Tongue (tissue), 2 donors: ENCODE results near the gene ERF. TPM values are rescaled to one million over a fixed set of nuclear protein-coding genes. Genes with fewer than 3 reads are reported as not detected.
A peak's percentile ranks its signal among the peaks of the same experiment; 100 is the strongest.

Source experiments
- DNase-seq: peaks from one replicate; pipeline ENCODE4 v3.0.0-alpha.2; 2015
- total RNA-seq: library from RNA; depleted of rRNA; stranded (reverse); fragments of >200 nt; gene quantifications from one replicate; pipeline ENCODE4 v1.2.3, GENCODE V29; 2014

ERF gene
- total RNA-seq, 1 donor from 2014 or later, result 31.1 TPM

GRCh38 chr19:42239544-42240220 is 15.2 kb downstream of the ERF start:
- DNase-seq, result no peak

GRCh38 chr19:42235181-42235580 is 19.7 kb downstream of the ERF start:
- DNase-seq, result no peak

GRCh38 chr19:42234364-42234763 is 20.6 kb downstream of the ERF start:
- no peak for DNase-seq

DNA sequence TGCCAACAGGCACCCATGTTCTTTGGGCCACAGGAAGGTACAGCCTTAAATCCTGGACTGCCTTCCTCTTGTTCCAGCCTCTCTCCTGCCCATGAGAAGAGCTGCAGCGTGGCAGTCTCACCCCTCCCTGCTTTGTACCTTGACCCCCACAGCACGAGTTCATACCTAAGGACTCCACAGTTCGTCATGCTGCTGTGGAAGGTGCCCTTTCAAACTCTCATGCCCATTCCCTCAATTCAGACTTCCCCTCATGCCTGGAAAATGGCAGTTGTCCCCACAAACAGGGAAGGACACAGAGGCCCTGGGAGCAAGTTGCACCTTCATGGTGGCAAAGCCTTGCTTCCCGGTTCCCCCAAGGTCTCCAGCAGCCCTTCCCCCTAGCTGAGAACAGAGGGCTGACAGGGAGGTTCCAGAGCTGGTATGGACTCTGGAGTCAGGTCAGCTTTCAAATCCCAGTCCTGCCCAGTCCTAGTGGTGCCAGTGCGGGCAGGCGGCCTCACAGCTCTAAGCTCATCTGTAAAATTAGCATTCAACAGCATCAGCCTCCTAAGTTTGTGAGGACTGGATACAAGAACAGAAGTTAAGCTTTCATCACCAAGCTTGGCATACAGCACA is 21.1 kb downstream of the ERF start:
- DNase-seq, result no peak

GRCh38 chr19:42233106-42233505 is 21.8 kb downstream of the ERF start:
- DNase-seq, result no peak

- DNase-seq, result no peak
Observed at GRCh38 chr19:42232435-42232834, 22.5 kb downstream of the ERF start.

DNA sequence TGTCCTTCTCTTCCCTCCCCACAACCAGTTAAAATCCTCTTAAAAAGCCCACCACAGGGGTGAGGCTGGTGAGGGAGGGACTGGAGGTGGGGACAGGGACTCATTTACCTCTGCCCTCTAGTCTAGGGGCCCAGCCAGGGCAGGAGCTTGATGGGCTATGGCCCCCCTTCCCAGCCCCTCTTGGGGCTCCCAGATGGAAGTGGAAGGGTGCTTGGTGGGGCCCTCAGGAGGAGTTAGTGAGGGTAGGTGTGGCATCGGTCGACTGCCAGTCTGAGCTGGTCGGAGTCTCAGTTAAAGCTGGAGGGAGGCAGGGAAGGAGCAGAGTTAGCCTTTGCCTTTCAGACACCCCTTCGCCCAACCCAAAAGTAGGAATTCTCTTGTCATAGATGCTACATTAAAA is 24.4 kb downstream of the ERF start:
- DNase-seq, result no peak

DNA sequence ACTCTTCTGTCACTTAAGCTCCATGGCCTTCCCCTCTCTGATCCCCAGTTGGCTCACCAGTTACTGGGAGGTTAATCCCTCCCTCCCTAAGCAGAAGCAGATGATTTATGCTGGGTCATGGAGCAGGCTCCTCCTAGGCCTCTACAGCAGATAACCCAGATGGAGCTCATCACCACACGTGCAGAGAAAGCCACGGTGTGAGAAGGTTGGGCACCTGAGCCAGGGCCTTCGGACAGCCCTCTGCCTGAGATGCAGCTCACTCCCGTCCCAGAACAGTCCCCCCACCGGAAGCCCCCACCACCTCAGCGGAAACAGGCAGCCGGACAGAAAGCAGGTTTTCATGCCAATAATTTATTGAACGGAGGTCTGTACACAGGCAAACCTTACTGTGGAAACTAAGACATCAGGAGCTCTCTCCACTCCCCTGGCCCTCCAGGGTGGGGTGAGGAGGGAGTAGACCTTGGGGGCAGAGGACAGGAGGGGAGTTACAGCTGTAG is 25.0 kb downstream of the ERF start:
- DNase-seq, result no peak

DNA sequence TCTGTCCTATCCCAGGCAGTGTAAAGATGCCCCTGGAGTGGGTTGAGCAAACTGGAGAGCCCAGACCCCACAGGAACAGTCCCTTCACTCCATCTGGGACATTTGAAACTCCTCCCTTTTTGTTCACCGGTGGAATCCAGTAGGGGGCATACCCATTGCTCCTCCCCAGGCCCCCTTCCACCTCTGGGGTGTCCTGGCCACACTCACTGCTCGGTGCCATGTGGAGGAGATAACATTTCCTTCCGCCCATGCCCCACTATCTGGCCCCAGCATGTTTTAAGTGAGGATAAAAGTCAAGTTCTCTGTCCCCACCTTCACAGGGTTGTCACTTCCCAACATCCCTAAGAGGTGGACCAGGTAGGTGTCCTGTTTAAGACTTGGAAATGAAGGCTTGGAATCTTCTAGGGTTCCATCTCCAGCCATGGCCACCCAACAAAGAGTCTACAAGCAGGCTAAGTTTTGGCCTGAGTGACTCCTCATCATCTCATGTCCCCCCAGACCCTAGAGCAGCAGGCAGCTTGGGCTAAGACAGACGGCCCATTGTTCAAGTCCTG is 25.6 kb downstream of the ERF start:
- no peak for DNase-seq

GRCh38 chr19:42228641-42229040 is 26.3 kb downstream of the ERF start:
- DNase-seq, result no peak

DNA sequence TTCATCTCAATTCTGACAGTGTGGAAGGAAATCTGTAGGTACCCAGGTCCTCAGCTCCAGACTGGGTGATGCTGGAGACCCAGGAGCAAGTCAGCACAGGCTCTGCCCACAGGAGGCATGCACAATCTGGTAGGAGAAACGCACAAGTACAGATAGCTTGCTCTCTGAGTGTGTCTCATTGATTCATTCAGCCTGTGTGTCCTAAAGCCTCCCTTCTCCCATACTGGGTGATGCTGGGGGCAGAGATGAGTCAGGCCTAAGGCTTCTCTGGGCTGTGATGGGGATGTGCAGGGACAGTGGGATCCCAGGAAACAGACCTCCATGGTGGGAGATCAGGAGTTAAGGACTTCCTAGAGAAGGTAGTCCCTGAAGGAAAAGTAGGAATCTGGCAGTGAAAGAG is 28.0 kb downstream of the ERF start:
- DNase-seq, result no peak

- no peak for DNase-seq
Observed at GRCh38 chr19:42225718-42226292, 29.1 kb downstream of the ERF start.

DNA sequence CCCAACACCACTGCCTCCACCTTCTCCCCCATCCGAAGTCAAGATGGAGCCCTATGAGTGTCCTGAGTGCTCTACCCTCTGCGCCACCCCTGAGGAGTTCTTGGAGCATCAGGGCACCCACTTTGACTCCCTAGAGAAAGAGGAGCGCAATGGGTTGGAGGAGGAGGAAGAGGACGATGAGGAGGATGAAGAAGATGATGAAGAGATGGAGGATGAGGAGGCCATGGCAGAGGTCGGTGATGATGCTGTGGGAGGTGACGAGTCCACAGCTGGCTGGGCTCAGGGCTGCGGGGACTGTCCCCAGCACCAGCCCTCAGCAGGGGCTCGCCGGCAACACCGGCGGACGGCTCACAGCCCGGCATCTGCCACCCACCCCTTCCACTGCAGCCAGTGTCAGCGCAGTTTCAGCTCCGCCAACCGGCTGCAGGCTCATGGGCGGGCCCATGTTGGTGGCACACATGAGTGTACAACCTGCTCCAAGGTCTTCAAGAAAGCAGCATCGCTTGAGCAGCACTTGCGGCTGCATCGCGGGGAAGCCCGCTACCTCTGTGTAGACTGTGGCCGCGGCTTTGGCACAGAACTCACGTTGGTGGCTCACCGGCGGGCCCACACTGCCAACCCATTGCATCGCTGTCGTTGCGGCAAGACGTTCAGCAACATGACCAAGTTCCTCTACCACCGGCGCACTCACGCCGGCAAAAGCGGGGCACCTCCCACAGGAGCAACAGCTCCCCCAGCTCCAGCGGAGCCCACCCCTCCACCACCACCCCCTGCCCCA is 29.8 kb downstream of the ERF start:
- no peak for DNase-seq

- DNase-seq, result no peak
Observed at GRCh38 chr19:42220751-42221097, 34.2 kb downstream of the ERF start.

DNA sequence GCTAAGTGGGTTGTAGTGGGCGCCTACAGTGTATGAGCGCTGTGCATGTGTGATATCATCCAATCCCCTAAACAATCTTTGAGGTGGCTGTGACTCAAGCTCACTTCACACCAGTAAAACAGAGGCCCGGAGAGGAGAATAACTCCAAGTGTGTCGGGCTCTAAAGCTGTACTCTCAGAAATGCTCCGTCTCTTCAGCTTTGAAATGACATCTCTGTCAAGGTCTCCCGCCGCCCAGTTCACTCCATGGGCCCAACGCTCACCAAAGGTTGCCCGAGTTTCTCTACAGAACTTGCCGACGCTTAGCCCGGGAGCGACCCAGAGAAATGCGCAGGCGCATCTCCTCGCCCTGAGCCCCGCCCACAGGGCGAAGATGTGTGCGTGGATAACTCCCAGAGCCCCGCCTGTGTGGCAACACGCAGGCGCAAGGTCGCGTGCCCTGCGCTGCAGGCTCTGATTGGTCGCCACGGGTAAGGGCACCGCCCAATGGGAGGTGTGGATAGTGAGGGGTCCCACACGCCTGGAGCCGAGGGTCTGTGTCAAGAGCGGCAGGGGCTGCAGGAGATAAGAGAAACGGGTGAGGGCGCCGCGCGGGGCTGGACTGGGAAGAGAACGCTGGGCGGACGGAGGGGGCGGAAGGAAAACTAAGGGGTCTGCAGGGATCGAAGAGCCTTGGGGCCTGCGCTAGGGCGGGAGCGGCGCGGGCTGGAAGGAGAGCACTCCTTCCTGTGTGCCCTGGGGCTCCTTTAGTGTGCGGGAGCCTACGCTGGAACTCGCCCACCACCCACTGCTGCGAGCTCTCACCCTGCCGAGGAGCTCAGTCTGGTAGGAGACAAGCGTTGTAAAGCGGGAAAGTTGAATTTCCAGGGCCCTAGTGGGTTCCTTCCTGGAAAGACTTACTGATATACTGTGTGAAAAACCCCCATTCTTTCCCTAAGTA is 34.8 kb downstream of the ERF start, which contains the start of gene ZNF526:
ZNF526 (plus strand) TSS at position 501 of the 939 bp plus-strand sequence. CDS start 4,092 bp downstream, outside the sequence.
- peak; percentile 99 for DNase-seq

GRCh38 chr19:42217520-42218437 is 37.1 kb downstream of the ERF start, which contains the start of gene DEDD2:
Gene DEDD2, minus strand, starts transcription at chr19:42217677. Its CDS starts 670 bp downstream, at chr19:42217007.
- peak; percentile 98 for DNase-seq

DNA sequence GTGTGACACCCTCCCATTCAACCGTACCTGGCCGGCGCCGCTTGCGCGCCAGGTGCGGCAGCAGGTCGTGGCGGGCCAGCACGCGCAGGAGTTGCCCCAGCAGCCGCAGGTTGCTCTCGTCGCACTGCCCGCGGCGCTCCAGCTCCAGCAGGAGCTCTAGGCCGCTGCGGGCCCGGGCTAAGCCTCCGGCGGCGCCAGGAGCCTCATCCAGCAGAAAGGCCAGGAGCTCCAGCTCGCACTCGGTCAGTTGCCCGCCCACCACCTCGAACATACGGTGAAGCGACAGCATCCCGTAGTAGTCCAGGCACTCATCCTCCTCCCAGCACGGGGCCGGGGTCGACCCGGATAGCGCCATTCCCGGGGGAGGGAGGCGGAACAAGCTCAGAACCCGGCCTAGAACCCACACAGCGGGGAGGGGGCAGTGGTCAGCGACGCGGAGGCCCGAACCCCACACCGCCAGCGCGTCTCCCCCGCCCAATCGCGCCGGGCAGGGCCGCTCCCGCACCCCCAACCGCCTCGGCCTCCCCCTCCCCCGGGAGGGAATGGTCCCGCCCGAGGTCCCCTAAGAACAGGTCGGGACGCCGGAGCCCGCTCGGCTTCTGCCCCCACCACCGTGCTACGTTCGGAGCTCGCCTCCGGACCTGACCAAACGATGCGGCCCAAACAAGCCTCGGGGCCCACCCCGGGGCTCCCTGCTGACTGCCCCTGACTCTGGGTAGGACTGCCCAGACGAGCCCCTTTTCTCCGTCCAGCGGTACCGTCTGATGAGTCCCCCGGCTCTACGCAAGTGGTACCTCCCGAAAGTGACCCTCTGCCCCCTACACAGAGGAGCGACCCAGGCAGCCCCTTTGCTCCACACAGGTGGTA is 38.0 kb downstream of the ERF start:
- DNase-seq, result peak; percentile 40

DNA sequence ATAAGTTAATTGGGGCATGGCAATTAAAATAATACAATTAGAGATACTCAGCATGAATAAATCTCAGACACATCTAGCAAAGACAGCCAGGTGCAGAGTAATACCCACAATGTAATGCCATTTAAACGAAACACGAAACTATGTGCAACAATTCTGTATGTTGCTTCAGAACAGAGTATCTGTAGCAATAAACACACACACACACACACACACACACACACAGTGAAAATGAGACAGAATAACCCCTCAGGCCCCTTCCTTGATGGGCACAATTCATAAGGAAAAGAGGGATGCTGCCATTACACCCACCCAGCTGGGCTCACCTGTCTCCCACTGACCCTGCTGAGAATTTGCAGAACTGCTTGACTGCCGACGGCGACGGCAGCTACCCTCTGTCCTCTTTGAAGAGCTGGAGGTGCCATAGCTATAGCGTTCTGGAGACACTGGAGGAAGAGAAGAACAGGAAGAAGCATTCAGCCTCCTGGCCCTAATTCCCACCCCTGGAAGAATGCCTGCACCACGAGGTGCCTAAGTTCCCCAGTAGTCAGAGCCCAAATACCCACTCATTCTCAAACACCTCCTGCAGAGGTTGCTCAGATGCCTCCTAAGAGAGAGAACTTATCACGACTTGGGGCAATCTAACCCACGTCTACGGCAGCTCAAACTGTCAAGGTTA is 40.0 kb downstream of the ERF start:
- no peak for DNase-seq
